Natural killer cell (primary cell): Measurements from ENCODE around the gene STRBP. TPM values are rescaled to one million over a fixed set of nuclear protein-coding genes. Genes with fewer than 3 reads are reported as not detected.
"Not testable (repeated sequence)": the region's sequence is repeated elsewhere in the genome, so short reads cannot be mapped to it uniquely, and the experiment has no call there.

Source experiments
- ATAC-seq, 3 donors: fragments of 150-1000 bp in 2 of 3; fragments of 200-7000 bp in 1 of 3; cut with Tn5 transposase; 1 replicate in 1 of 3; 2 replicates in 2 of 3; pipeline ENCODE4 v1.10.0; 2021; ENCODE audit warnings: mild to moderate bottlenecking in 2 of 3, moderate library complexity in 2 of 3
- DNase-seq, 2 donors: peaks; one replicate each; pipeline versions ENCODE4 v3.0.0 to v3.0.0-alpha.2; 2013 to 2021; ENCODE audit warnings: mixed read lengths in 1 of 2
- H3K27ac ChIP-seq: one replicate; pipeline ENCODE4 v1.5.1; 2013; ENCODE audit warnings: mild to moderate bottlenecking, low read length
- H3K27me3 ChIP-seq: one replicate; pipeline ENCODE4 v1.6.1; 2013; ENCODE audit warnings: low read length; ENCODE audit not compliant: control insufficient read depth, insufficient read depth
- H3K36me3 ChIP-seq: one replicate; pipeline ENCODE4 v1.6.1; 2013; ENCODE audit warnings: low read length; ENCODE audit not compliant: control insufficient read depth, insufficient read depth
- H3K4me1 ChIP-seq: one replicate; pipeline ENCODE4 v1.6.1; 2013; ENCODE audit warnings: low read length; ENCODE audit not compliant: control insufficient read depth, insufficient read depth
- H3K4me3 ChIP-seq: one replicate; pipeline ENCODE4 v1.5.1; 2013; ENCODE audit warnings: low read length
- H3K9me3 ChIP-seq: one replicate; pipeline ENCODE4 v1.6.1; 2013; ENCODE audit warnings: low read length; ENCODE audit not compliant: control insufficient read depth, insufficient read depth
- H3K27ac Mint-ChIP-seq, 2 donors: one replicate each; pipeline ENCODE4 v1.8.0; 2022; ENCODE audit warnings: mild to moderate bottlenecking in 2 of 2, mixed read lengths in 2 of 2, moderate library complexity in 1 of 2
- H3K27me3 Mint-ChIP-seq, 2 donors: one replicate each; pipeline ENCODE4 v1.8.0; 2022; ENCODE audit warnings: low read depth in 2 of 2, mixed read lengths in 2 of 2
- H3K36me3 Mint-ChIP-seq: one replicate; pipeline ENCODE4 v1.8.0; 2022; ENCODE audit warnings: mixed read lengths
- H3K4me1 Mint-ChIP-seq, 2 donors: one replicate each; pipeline ENCODE4 v1.8.0; 2022; ENCODE audit warnings: mixed read lengths in 2 of 2
- H3K4me3 Mint-ChIP-seq: one replicate; pipeline ENCODE4 v1.8.0; 2022; ENCODE audit warnings: mild to moderate bottlenecking, moderate library complexity, mixed read lengths
- H3K9me3 Mint-ChIP-seq, 2 donors: one replicate each; pipeline ENCODE4 v1.8.0; 2022; ENCODE audit warnings: mixed read lengths in 2 of 2
- CTCF ChIP-seq: fragments of 200-600 bp; IDR thresholded peaks from one replicate; pipeline ENCODE4 v1.8.0; 2022; ENCODE audit warnings: antibody characterized with exemption
- WGBS: methylation state at CpG from one replicate; pipeline ENCODE4 v1.1.7; 2013; ENCODE audit warnings: missing lambda C conversion rate; ENCODE audit not compliant: insufficient coverage; 5-methylcytosine and 5-hydroxymethylcytosine counted together
- intact Hi-C: fragments of 100-400 bp; cut with micrococcal nuclease; formaldehyde crosslinking; loops from one replicate; pipeline ENCODE4 v1.14.2; 2022
- total RNA-seq, 4 donors: library from RNA; stranded (reverse); fragments of 120-200 nt in 1 of 4; gene quantifications; one replicate each; pipeline versions ENCODE4 v1.2.3 to v1.2.4, GENCODE V29; 2013 to 2022

STRBP gene
- total RNA-seq, 3 donors from 2014 or later (not counting 1 experiment from before 2014, with no cell fraction given): 6.0 to 8.3 (median 7.9) TPM

GRCh38 chr9:123302348-123303214 is 34.2 kb upstream of the STRBP start:
- H3K27me3 ChIP-seq: peaks cover 2% of the 10 kb centered on the region
- H3K27ac Mint-ChIP-seq: peak overlapping the region; percentile 10 to 23
- H3K36me3 ChIP-seq: no peaks in the 10 kb centered on the region
- peak overlapping the region; percentile 59 for H3K4me3 Mint-ChIP-seq
- ATAC-seq (peak; percentile 16 to 54 (median 31)), DNase-seq (peak in 1 of 2 donors; percentile 52)
- H3K27me3 Mint-ChIP-seq: peaks cover 22 to 26% of the 10 kb centered on the region in 2 donors
- no peak for TF ChIP-seq CTCF
- H3K4me1 ChIP-seq: peaks cover 44% of the 10 kb centered on the region
- no peak overlapping the region for H3K27ac ChIP-seq
- WGBS: 45% methylated on average over 17 of the region's 17 CpGs
- peaks cover 32 to 43% of the 10 kb centered on the region in 2 donors for H3K4me1 Mint-ChIP-seq
- H3K36me3 Mint-ChIP-seq: no peaks in the 10 kb centered on the region
- intact Hi-C loops: loop anchor here (5.0 kb wide), 1 partner anchor 35 kb away; no protein-coding TSS in a partner anchor
- H3K4me3 ChIP-seq: no peak overlapping the region
- no peaks in the 10 kb centered on the region for H3K9me3 Mint-ChIP-seq
- no peaks in the 10 kb centered on the region for H3K9me3 ChIP-seq

GRCh38 chr9:123301936-123302335 is 33.5 kb upstream of the STRBP start:
- H3K9me3 Mint-ChIP-seq, H3K27ac Mint-ChIP-seq, H3K27me3 ChIP-seq, H3K4me3 ChIP-seq, H3K27ac ChIP-seq, H3K36me3 Mint-ChIP-seq, H3K9me3 ChIP-seq, H3K36me3 ChIP-seq, DNase-seq, ATAC-seq: not testable (repeated sequence)
- intact Hi-C loops: loop anchor here (5.0 kb wide), 1 partner anchor 35 kb away; no protein-coding TSS in a partner anchor
- peak overlapping the region; percentile 59 for H3K4me3 Mint-ChIP-seq
- 95% methylated on average over 9 of the region's 13 CpGs for WGBS
- peaks cover 36 to 47% of the 10 kb centered on the region in 2 donors for H3K4me1 Mint-ChIP-seq
- peaks cover 44% of the 10 kb centered on the region for H3K4me1 ChIP-seq
- H3K27me3 Mint-ChIP-seq: peaks cover 24 to 26% of the 10 kb centered on the region in 2 donors

DNA sequence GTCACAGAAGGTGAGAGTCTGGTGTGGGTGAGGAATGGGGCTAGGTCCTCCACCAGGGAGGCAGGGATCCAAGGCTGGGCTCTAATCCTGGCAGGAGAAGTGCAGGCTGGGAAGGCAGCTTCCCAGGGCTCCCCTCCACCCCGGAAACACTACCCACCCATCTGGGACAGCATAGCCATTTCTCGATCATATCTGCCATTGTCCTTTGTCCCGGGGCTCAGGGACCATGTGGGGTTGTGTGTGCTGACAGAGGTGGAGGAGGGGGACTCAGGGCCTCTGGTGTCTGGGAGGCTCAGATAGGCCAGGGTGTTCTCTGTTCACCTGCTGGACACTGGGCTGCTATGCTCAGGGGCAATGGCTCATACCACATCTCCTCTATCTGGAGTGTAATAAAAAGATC is 32.2 kb upstream of the STRBP start:
- WGBS: 92% methylated on average over 3 of the region's 3 CpGs
- H3K27ac Mint-ChIP-seq: no peak overlapping the region

More for the DNA sequence above, 32.2 kb upstream of the STRBP start:
- Mint-ChIP-seq H3K9me3 (no peaks in the 10 kb centered on the region), H3K4me3 (no peak overlapping the region), H3K4me1 (peaks cover 39 to 46% of the 10 kb centered on the region in 2 donors), H3K27me3 (peaks cover 28 to 34% of the 10 kb centered on the region in 2 donors), H3K36me3 (no peaks in the 10 kb centered on the region)
- ATAC-seq: no peak
- no peak overlapping the region for H3K27ac ChIP-seq
- intact Hi-C loops: loop anchor here (5.0 kb wide), 1 partner anchor 37 kb away; no protein-coding TSS in a partner anchor
- TF ChIP-seq CTCF: no peak
- peaks cover 38% of the 10 kb centered on the region for H3K4me1 ChIP-seq
- no peaks in the 10 kb centered on the region for H3K9me3 ChIP-seq
- no peak overlapping the region for H3K4me3 ChIP-seq
- no peaks in the 10 kb centered on the region for H3K36me3 ChIP-seq
- no peak for DNase-seq
- H3K27me3 ChIP-seq: no peaks in the 10 kb centered on the region
